22Rv1 (cell line): ENCODE measurements around the gene TLR3.

Experiments
- CTCF ChIP-seq: fragments of 450-650 bp; IDR thresholded peaks from 2 replicates; pipeline ENCODE4 v1.5.1; 2017; ENCODE audit warnings: mild to moderate bottlenecking
- ZFX ChIP-seq: fragments of 450-650 bp; IDR thresholded peaks from 2 replicates; pipeline ENCODE4 v1.6.1; 2017; ENCODE audit warnings: antibody characterized with exemption, borderline replicate concordance

DNA sequence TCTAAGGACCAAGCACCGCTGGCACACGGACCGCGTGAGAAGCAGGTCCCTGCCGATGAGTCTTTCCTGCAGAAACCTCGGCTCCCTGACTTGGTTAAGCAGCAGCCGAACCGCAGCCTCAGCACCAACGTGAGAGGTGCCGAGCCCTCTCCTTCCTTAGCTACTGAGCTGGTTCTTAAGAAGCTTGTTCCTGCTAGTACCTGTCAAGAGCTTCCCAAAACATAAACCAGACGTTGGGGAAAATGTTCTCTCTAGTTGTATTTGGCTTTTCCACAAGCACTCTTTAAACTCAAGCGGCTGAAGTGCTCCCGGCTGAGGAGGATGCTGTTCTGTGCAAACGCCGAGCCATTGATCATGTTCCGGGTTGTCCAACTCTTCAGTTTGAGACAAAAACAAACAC, 29.3 kb upstream of the TLR3 start:
- TF ChIP-seq CTCF (no peak), ZFX (no peak)
